HG02623 (cell line): Measurements from ENCODE around the gene ABTB2.
"Not testable (repeated sequence)": the region's sequence is repeated elsewhere in the genome, so short reads cannot be mapped to it uniquely, and the experiment has no call there.

Experiments
- ATAC-seq: cut with Tn5 transposase; IDR thresholded peaks from one replicate; pipeline ENCODE4 v1.9.1; 2021; ENCODE audit warnings: moderate library complexity; ENCODE audit not compliant: unreplicated experiment

The ABTB2 gene

GRCh38 chr11:34194576-34195335 lies 163.1 kb downstream of the ABTB2 start:
- ATAC-seq: no peak

- no peak for ATAC-seq
Measured at GRCh38 chr11:34192481-34193401, 165.1 kb downstream of the ABTB2 start.

- ATAC-seq: no peak
Measured at GRCh38 chr11:34191578-34191977, 166.2 kb downstream of the ABTB2 start.

- peak; percentile 34 for ATAC-seq
Measured at GRCh38 chr11:34190192-34191139, 167.3 kb downstream of the ABTB2 start.

- no peak for ATAC-seq
Measured at GRCh38 chr11:34189191-34189590, 168.6 kb downstream of the ABTB2 start.

- ATAC-seq: no peak
Measured at GRCh38 chr11:34188181-34188580, 169.6 kb downstream of the ABTB2 start.

DNA sequence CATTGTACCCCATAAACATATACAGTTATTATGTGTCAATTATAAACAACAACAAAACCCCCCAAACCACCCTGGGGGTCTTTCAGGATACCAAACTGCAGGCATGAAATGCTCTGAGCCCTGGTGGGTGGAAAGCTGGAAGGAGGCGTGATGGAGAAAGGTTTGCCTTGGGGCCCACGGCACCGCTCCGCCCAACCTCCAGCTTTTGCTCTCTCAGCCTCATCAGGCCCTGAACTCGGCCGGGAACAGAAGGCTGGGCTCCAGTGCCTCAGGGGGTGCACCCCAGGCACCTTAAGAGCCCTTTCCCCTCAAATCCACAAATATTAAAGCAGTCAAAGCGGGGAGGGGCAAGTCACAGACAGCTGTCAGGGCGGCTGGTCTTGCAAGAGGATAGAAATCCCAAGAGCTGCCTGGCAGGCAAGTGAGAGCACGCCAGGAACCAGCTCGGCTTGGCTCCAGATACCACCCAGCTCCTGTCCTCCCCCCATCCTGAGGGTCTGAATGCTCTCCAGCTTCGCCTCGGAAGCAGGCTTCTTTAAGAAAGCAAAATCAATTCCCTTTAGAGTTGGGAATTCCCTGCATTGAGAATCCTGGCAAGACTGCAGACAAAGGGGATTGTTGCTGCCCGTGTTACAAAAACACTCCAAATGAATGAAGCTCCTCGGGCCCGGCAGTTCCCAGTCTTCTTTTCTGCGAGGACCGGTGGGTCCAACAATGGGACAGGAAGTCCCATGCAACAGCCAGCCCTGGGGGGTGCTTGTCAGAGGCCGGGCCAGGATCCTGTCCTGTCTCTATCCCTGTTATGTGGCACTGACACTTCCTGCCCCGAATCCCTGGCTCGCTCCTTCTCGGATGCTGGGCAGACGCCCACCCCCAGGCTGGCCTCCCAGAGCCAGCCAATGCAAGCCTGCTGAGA lies 171.6 kb downstream of the ABTB2 start:
- ATAC-seq: no peak

GRCh38 chr11:34184505-34185015 lies 173.2 kb downstream of the ABTB2 start:
- ATAC-seq: no peak

DNA sequence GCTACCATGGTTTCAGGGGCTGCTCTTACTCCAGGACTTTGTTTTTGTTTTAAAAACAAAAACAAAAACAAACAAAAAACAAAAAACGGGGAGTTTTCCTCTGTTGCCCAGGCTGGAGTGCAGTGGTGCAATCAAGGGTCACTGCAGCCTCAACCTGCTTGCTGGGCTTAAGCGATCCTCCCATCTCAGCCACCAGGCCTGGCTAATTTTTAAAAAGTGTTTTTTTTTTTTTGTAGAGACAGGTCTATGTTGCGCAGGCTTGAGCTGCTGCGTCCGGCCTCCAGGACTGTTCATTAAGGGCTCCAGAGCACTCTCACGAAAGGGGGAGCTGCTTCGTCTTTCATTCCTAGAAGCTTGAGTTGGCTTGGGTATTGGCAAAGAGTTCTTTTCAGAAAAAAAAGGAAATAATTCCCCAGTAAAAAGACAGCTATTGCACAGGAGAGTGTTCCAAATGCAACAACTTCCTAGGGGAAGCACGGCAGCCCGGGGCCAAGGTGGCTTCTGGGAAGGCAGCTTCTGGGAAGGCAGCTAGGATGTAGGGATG lies 173.9 kb downstream of the ABTB2 start:
- no peak for ATAC-seq

GRCh38 chr11:34182921-34183685 lies 174.7 kb downstream of the ABTB2 start:
- no peak for ATAC-seq

DNA sequence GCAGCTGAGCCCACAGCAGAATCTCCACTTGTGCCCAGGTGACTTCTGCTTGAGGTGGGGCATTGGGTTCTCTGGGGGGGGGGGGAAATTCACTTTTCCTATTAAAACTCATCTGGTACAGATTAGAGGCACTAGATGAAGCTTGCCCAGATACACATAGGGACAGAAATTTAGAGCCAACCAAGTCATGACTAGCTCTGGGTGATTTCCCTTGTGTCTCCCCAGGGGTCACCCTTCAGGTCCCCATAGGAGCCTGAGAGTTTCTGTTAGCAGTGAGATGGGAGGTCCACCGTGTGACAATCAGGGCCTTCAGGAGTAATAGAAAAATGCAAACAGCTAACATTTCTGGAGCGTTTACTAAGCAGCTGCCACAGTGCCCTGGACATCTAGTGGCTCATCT lies 175.4 kb downstream of the ABTB2 start:
- ATAC-seq: no peak

DNA sequence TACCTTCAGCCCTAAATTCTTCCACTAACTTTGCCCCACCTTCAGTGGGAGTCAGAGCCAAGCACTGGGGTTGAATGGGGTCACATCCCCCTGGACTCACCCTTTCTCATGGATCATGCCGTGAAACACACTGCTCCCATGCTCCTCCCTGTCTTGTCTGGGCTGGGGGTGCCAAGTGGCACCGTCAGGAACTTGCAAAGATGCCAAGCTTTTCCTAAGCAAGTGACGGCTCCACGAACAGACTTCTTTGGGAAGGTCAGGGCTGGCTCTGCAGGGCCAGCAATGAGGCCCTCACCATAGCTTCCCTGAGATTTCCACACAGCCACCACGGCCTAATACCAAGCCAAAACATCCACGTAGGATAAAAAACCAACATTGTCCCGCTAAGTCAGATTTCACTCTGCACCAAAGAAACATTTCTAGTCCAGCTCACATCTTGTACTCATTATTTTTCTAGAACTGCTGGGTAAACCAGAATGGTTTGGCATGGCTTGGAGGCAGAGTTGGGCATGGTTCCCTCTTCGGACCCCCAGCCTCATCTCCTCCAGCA lies 175.9 kb downstream of the ABTB2 start:
- no peak for ATAC-seq

DNA sequence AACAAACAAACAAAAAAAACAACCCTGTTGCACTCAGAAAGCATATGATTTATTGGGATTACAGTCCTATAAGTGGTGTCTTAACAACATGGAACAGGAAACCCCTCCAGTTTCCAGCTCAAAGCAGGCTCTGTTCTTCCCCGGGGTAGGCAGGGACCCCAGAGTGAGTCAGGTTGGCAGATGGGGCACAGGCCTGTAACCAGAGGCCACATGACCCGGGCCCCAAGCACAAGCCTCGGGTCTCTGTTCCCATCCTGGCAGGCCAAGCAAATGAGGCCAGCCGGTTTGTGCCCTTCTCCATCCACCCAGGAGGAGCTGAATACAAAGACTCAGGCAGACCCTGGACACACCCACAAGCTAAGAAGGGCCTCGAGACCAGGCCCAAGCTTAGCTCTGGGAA lies 176.6 kb downstream of the ABTB2 start:
- ATAC-seq: no peak

DNA sequence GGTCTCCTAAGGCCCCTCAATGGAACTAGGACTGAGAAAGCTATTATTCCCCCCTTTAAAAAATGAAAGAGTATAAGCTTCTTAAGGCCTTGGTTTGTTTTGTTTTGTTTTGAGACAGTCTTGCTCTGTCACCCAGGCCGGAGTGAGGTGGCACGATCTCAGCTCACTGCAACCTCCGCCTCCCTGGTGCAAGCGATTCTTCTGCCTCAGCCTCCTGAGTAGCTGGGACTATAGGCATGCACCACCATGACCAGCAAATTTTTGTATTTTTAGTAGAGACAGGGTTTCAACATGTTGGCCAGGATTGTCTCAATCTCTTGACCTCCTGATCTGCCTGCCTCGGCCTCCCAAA lies 177.0 kb downstream of the ABTB2 start:
- ATAC-seq: not testable (repeated sequence)

DNA sequence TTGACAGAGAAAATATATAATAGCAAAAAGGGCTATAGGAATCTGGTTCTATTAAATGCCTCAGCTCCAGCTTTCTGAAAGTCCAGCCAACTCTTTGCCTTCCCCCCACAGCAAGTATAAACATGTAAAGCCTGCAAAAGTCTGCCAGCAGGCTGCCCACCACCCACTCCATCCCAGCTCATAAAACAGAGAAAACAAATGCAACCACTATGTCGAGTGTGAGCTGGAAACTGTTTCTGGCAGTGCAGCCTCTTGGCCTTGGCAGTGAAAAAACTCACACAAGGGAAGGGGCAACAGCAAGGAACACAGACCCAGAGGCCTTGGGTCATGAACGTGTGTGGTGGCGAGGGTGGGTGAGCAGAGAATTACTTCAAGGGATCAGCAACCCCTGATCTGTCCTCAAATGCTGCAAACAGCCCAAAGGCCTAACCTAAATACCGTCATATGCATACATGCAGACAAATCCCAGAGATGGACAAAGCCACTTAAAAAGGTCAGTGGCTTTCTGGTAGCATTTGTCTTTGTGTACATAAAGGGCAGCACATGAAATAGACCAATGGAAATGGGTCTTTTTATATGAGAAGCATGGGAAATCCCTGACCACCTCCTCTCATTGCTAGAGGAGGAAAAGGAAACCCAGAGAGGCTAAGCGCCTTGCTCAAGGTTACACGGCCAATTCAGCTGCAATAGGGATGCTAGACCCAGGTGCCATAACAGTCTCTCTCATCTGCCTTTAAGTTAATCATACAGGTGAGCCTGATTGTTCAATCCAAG lies 177.6 kb downstream of the ABTB2 start:
- ATAC-seq: no peak

DNA sequence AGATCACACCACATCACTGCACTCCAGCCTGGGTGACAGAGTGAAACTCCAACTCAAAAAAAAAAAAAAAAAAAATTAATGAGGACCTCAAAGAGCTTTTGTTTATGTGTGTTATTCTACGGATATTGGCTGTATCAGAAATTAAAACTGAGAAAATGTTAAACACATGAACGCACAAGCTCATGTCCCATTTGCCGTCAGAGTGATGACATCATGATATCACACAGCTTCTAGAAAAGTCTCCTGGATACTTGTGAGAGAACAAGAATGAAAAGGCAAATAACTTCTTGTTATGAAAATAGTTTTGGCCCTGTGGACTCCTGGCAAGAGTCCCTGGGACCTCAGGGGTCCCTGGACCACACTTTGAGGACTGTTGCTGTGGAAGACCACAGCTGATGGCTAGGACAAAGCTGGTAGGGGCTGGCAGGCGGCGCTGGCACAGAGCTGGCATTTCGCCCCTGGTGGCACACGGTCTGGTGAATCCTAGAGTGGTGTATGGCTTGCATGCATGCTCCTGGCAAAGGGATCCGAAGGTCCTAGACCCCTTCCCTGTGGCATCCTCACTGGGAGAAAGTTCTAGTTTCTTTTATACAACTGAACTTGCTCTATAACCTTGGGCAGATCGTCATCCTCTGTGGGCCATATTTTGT lies 178.7 kb downstream of the ABTB2 start:
- ATAC-seq: no peak

- ATAC-seq: no peak
Measured at GRCh38 chr11:34178209-34178821, 179.5 kb downstream of the ABTB2 start.
